NCI-H146 treated with DMSO at 0.1 percent for 48 hours (cell line): ENCODE measurements around the gene UBE2D2.

Source experiments
- DNase-seq: peaks from one replicate; lab custom pipeline; 2025; ENCODE audit not compliant: unreplicated experiment; lab: John Stamatoyannopoulos, UW

Gene UBE2D2

GRCh38 chr5:139646912-139647505 lies 85.9 kb downstream of the UBE2D2 start:
- no peak for DNase-seq

- no peak for DNase-seq
Observed at GRCh38 chr5:139647506-139648204, 86.5 kb downstream of the UBE2D2 start.

GRCh38 chr5:139648205-139649081 lies 87.3 kb downstream of the UBE2D2 start, which contains the start of gene CXXC5:
TSS of gene CXXC5 (plus strand) at chr5:139648349. CDS start at chr5:139680524, 32,175 bp downstream.
- DNase-seq = peak; percentile 46

GRCh38 chr5:139649082-139649991 lies 88.2 kb downstream of the UBE2D2 start:
- no peak for DNase-seq

- no peak for DNase-seq
Observed at GRCh38 chr5:139650031-139650688, 89.0 kb downstream of the UBE2D2 start.

- no peak for DNase-seq
Observed at GRCh38 chr5:139650689-139651042, 89.5 kb downstream of the UBE2D2 start.

- DNase-seq = no peak
Observed at GRCh38 chr5:139651043-139651834, 90.1 kb downstream of the UBE2D2 start.

GRCh38 chr5:139651853-139652787 lies 91.0 kb downstream of the UBE2D2 start:
- no peak for DNase-seq

GRCh38 chr5:139652788-139653241 lies 91.7 kb downstream of the UBE2D2 start:
- DNase-seq = no peak

- DNase-seq = no peak
Observed at GRCh38 chr5:139653616-139654015, 92.5 kb downstream of the UBE2D2 start.

GRCh38 chr5:139654464-139654863 lies 93.3 kb downstream of the UBE2D2 start:
- no peak for DNase-seq

- DNase-seq = no peak
Observed at GRCh38 chr5:139654871-139655491, 93.8 kb downstream of the UBE2D2 start.

GRCh38 chr5:139655727-139656271 lies 94.7 kb downstream of the UBE2D2 start:
- DNase-seq = no peak

GRCh38 chr5:139657363-139658321 lies 96.5 kb downstream of the UBE2D2 start:
- DNase-seq = no peak

GRCh38 chr5:139658501-139658927 lies 97.4 kb downstream of the UBE2D2 start:
- DNase-seq = no peak

- no peak for DNase-seq
Observed at GRCh38 chr5:139658928-139659667, 98.0 kb downstream of the UBE2D2 start.
